Heart left ventricle (tissue), 16 donors: ENCODE measurements around the gene TTC33. TPM values are rescaled to one million over a fixed set of nuclear protein-coding genes. Genes with fewer than 3 reads are reported as not detected.

Experiments
- ATAC-seq, 4 donors: fragments of 200-7000 bp; cut with Tn5 transposase; one replicate each; pipeline ENCODE4 v1.9.1; 2020 to 2022; ENCODE audit warnings: moderate library complexity in 4 of 4, mild to moderate bottlenecking in 3 of 4, moderate number of reproducible peaks in 1 of 4
- DNase-seq, 5 donors: peaks; one replicate each; pipeline ENCODE4 v3.0.0-alpha.2; 2020
- H3K27ac ChIP-seq, 12 donors: fragments of 200-600 bp; sonication (generic) in 4 of 12; one replicate each; pipeline versions ENCODE4 v1.5.0 to v1.8.0; 2016 to 2022; ENCODE audit warnings: mild to moderate bottlenecking in 2 of 12
- H3K27me3 ChIP-seq, 9 donors: fragments of 200-600 bp; sonication (generic) in 2 of 9; one replicate each; pipeline versions ENCODE4 v1.5.1 to v1.8.0; 2016 to 2022; ENCODE audit warnings: mild to moderate bottlenecking in 3 of 9
- H3K36me3 ChIP-seq, 9 donors: fragments of 200-600 bp; sonication (generic) in 2 of 9; one replicate each; pipeline versions ENCODE4 v1.5.0 to v1.8.0; 2018 to 2022; ENCODE audit warnings: mild to moderate bottlenecking in 2 of 9
- H3K4me1 ChIP-seq, 12 donors: fragments of 200-600 bp; sonication (generic) in 4 of 12; one replicate each; pipeline versions ENCODE4 v1.5.0 to v1.8.0; 2016 to 2022; ENCODE audit warnings: mild to moderate bottlenecking in 3 of 12
- H3K4me3 ChIP-seq, 12 donors: fragments of 200-600 bp; sonication (generic) in 4 of 12; one replicate each; pipeline versions ENCODE4 v1.5.0 to v1.8.0; 2017 to 2022; ENCODE audit warnings: mild to moderate bottlenecking in 9 of 12, moderate library complexity in 4 of 12
- H3K9me3 ChIP-seq, 12 donors: fragments of 200-600 bp; sonication (generic) in 4 of 12; one replicate each; pipeline versions ENCODE4 v1.5.0 to v1.8.0; 2016 to 2022; ENCODE audit warnings: mild to moderate bottlenecking in 1 of 12
- CTCF ChIP-seq, 12 donors: fragments of 200-600 bp; sonication (generic) in 4 of 12; IDR thresholded peaks; one replicate each; pipeline versions ENCODE4 v1.5.0 to v1.8.0; 2018 to 2022; ENCODE audit warnings: antibody characterized with exemption in 12 of 12, mild to moderate bottlenecking in 5 of 12
- POLR2A ChIP-seq, 2 donors: fragments of 450-650 bp; IDR thresholded peaks; one replicate each; pipeline ENCODE4 v1.6.1; 2017; ENCODE audit warnings: antibody characterized with exemption in 2 of 2, mild to moderate bottlenecking in 2 of 2, moderate library complexity in 2 of 2
- WGBS, 4 donors: extraction: QIAGEN DNeasy Blood & Tissue Kit in 2 of 4; methylation state at CpG; one replicate each; pipeline versions ENCODE4 v1.1.5 to v1.1.7; 2013 to 2018; 5-methylcytosine and 5-hydroxymethylcytosine counted together
- intact Hi-C, 10 donors: fragments of 100-400 bp; cut with DNase I; formaldehyde crosslinking; loops; one replicate each; pipeline versions ENCODE4 v1.11.1 to v1.14.2; 2022
- polyA plus RNA-seq, 2 donors: library from polyadenylated mRNA; stranded (reverse); fragments of 200-250 nt; gene quantifications; one replicate each; pipeline ENCODE4 v1.2.3, GENCODE V29; 2013
- total RNA-seq, 9 donors: library from RNA; depleted of rRNA in 2 of 9; stranded (reverse); fragments of >200 nt in 2 of 9; fragmentation: NEBNext Ultra II Directional in 3 of 9; extraction: Animal tissue kit (Norgen Biotek cat#: 25700) in 3 of 9; gene quantifications; one replicate each; pipeline versions ENCODE4 v1.1.0 to v1.2.4, GENCODE V29; 2016 to 2023
- donor health status: ischemic (EF 13 %, LVEDD 7.1; RV severe dilation, severe dysfunction).
- donor health status: healthy with polysubstance abuse.
- donor health status: DM: no; HTN: yes; CAD: no.
- donor health status: DM: no; HTN: no; CAD: no.
- donor health status: ischemic (EF 25% LVEDD 6.9; RV normal size, moderate dysfunction).
- donor health status: ischemic (EF 25% LVEDD 5.7; RV mildly dilated, moderate dysfunction).
- donor health status: healthy.
- donor health status: DM: yes; HTN: yes; CAD: no.
- donor health status: ischemic (EF 35%, LVEDD 5.7; RV mildly dilated, moderate dysfunction).
- donor health status: nonischemic (EF 11% LVEDD 7.7; RV severe dilation, severe dysfunction).
- donor health status: DM: yes; HTN: yes; CAD: no.
- donor health status: PGD.
- donor health status: ischemic (EF 29% LVEDD 5.4; RV normal size, mild dysfunction).
- donor health status: nonischemic (EF 23%, LVEDD 6.1; RV moderate dilation, normal function).

TTC33 gene
- total and polyA plus RNA-seq, 11 donors = 5.6 to 20.0 (median 14.2) TPM

DNA sequence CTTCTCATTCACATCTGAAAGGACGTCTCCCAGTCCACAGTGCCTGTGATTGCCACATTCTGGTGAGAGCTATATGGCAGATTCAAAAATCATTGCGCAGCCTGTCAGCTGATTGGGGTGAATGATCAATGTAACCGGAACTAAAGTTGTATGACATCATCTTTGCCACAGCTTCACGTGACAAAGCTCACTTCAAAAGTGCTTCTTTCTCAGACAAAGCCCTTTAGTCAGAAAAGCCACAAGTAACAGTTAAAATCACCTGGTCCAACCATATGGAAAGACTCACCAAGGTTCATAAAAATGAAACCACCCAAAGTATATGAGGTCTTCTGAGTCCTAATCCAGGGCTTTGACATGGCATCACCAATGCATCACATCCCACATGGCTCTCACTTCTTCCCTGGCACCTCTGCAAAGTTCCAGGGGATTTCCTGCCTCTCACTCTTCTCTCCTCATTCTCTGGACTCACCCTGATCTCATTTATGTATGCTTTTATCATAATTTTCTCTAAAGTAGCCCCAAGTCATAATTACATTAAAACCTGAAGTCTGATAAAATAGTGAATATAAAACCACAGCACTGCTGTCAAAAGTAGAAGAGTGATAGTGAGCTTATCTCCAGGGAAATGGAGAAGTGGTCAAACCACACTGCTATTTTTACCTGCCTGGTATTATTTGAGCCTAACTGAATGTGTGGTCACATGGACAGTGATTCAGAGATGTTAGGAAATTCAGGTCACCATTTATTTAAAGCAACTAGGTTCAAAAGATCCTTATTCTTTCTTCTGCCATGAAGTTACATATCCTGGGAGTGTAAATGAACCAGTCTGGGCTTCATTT is 269.1 kb downstream of the TTC33 start:
- H3K27ac ChIP-seq = peak overlapping the region in 1 of 12 donors; percentile 72
- 69 to 84% (median 81%) methylated on average over 4 of the region's 4 CpGs for WGBS, 4 donors
- ATAC-seq = peak in 2 of 4 donors; percentile 28 to 61

DNA sequence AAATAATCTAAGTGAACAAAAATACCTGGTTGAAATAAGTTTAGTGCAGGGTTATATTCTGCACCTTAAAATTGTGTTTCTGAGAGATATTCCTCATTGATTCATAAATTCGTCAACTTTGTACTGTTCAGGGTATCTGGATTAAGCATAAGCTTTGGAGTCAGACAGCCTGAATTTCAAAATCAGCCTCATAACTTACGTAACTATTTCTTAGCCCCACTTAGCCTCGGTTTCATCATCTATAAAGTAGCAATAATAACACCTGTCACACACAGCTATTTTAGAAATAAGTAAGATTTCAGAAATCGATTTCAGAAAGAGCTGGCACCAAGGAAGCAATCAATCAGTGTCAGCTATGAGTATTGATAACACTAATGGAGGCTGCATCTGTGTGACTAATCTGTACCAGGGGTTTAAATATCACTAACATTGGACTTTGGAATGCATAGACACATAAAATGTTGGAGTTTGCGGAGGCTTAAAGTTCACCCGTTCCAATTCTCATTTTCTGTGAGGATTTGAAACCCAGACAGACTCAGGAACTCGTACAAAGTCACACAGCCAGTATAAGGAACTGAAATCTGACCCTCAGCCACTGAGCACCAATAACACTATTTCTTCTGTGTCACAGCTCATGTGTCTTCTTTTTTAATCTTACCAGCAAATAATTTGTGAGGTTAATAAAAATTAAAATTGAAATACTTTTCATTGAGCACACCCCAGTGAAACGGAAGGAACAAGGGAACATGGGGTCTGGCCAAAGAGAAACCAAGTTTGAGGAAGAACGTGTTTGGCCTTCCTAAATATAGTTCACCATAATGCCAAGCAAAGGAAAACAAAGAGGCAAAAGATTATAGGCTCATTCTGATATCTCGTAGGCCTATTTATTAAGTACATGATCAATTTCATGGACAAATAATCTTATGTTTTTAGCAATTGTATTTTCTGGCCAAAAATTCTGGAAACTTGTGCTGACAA is 270.5 kb downstream of the TTC33 start:
- peaks cover 0 to 51% (median 0%) of the 10 kb centered on the region in 12 donors for H3K4me1 ChIP-seq
- DNase-seq (no peak), ATAC-seq (no peak)
- WGBS, 4 donors = 73 to 78% (median 76%) methylated on average over 10 of the region's 10 CpGs
- peak overlapping the region in 1 of 12 donors; percentile 72 for H3K27ac ChIP-seq
- H3K9me3 ChIP-seq = peaks cover 0 to 11% (median 2%) of the 10 kb centered on the region in 12 donors
- intact Hi-C loops = no loop called here
- no peak overlapping the region for H3K4me3 ChIP-seq
- H3K27me3 ChIP-seq = no peaks in the 10 kb centered on the region
- H3K36me3 ChIP-seq = no peaks in the 10 kb centered on the region
- TF ChIP-seq POLR2A (IDR thresholded peaks at IDR 0.05) (no peak), CTCF (IDR thresholded peaks at IDR 0.05) (no peak)

More for the DNA sequence above, 269.1 kb downstream of the TTC33 start:
- no peak for TF ChIP-seq CTCF (IDR thresholded peaks at IDR 0.05)
- no peak for TF ChIP-seq POLR2A (IDR thresholded peaks at IDR 0.05)
- Histone ChIP-seq H3K4me1 (peaks cover 0 to 64% (median 0%) of the 10 kb centered on the region in 12 donors), H3K4me3 (no peak overlapping the region), H3K9me3 (peaks cover 0 to 11% (median 2%) of the 10 kb centered on the region in 12 donors), H3K36me3 (no peaks in the 10 kb centered on the region), H3K27me3 (no peaks in the 10 kb centered on the region)
- DNase-seq = no peak
- intact Hi-C loops = no loop called here

DNA sequence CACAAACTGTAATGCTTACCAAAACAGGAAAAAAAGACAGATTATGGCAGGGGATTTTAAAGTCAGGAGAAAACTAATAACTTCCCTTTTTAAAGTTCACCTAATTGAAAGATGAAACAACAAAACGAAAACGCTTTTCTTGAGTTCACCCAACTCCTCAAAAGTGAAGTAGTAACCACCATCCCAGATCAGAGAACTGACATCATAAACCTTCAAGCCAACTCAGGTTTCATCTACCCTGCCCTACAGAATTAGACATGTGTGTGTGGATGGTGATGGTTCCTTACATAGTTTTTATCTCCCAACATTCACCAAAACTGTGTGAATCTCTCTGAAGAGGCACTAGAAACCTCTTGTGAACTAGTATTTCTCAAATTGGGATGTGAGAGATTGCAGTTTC is 271.3 kb downstream of the TTC33 start:
- WGBS, 4 donors = 82 to 91% (median 87%) methylated on average over 2 of the region's 2 CpGs
- no peak for TF ChIP-seq POLR2A (IDR thresholded peaks at IDR 0.05)
- Histone ChIP-seq H3K27ac (peak overlapping the region in 1 of 12 donors; percentile 72), H3K36me3 (no peaks in the 10 kb centered on the region), H3K9me3 (peaks cover 0 to 11% (median 2%) of the 10 kb centered on the region in 12 donors), H3K27me3 (no peaks in the 10 kb centered on the region), H3K4me1 (peaks cover 0 to 46% (median 0%) of the 10 kb centered on the region in 12 donors), H3K4me3 (no peak overlapping the region)
- ATAC-seq (no peak), DNase-seq (no peak)
- intact Hi-C loops = no loop called here

DNA sequence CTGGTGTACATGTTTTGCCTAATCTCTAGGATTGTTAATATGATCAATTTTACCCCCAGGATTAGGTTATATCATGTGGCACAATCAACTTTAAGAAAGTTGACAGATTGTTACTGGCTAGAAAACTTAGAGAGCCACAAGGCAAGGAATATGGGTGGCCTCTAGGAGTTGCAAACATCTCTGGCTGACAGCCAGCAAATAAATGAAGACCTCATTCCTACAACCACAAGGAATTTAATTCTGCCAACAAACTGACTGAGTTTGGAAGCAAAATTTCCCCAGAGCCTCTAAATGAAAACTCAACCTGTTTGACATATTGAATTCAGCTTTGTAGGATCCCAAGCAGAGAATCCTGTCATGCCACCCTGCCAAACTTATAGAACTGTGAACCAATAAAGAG is 272.4 kb downstream of the TTC33 start:
- DNase-seq (no peak), ATAC-seq (no peak)
- no peaks in the 10 kb centered on the region for H3K36me3 ChIP-seq
- H3K27me3 ChIP-seq = no peaks in the 10 kb centered on the region
- intact Hi-C loops = no loop called here
- peaks cover 0 to 46% (median 0%) of the 10 kb centered on the region in 12 donors for H3K4me1 ChIP-seq
- no peak overlapping the region for H3K4me3 ChIP-seq
- no peak overlapping the region for H3K27ac ChIP-seq
- TF ChIP-seq POLR2A (IDR thresholded peaks at IDR 0.05) (no peak), CTCF (IDR thresholded peaks at IDR 0.05) (no peak)
- H3K9me3 ChIP-seq = peaks cover 0 to 11% (median 2%) of the 10 kb centered on the region in 12 donors
